ENCODE results near the gene BUB1B.

- TF ChIP-seq, protein P1, sequence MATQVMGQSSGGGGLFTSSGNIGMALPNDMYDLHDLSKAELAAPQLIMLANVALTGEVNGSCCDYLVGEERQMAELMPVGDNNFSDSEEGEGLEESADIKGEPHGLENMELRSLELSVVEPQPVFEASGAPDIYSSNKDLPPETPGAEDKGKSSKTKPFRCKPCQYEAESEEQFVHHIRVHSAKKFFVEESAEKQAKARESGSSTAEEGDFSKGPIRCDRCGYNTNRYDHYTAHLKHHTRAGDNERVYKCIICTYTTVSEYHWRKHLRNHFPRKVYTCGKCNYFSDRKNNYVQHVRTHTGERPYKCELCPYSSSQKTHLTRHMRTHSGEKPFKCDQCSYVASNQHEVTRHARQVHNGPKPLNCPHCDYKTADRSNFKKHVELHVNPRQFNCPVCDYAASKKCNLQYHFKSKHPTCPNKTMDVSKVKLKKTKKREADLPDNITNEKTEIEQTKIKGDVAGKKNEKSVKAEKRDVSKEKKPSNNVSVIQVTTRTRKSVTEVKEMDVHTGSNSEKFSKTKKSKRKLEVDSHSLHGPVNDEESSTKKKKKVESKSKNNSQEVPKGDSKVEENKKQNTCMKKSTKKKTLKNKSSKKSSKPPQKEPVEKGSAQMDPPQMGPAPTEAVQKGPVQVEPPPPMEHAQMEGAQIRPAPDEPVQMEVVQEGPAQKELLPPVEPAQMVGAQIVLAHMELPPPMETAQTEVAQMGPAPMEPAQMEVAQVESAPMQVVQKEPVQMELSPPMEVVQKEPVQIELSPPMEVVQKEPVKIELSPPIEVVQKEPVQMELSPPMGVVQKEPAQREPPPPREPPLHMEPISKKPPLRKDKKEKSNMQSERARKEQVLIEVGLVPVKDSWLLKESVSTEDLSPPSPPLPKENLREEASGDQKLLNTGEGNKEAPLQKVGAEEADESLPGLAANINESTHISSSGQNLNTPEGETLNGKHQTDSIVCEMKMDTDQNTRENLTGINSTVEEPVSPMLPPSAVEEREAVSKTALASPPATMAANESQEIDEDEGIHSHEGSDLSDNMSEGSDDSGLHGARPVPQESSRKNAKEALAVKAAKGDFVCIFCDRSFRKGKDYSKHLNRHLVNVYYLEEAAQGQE (IDR thresholded peaks at IDR 0.05; ENCODE audit: low read depth): no peak
- TF ChIP-seq CREB1 (IDR thresholded peaks at IDR 0.05; ENCODE audit: low read depth) (no peak), EP300 (IDR thresholded peaks at IDR 0.05; ENCODE audit: borderline replicate concordance) (no peak), MAX (IDR thresholded peaks at IDR 0.05) (no peak), YY1 (IDR thresholded peaks at IDR 0.05; ENCODE audit: low read depth) (no peak), EGR1 (IDR thresholded peaks at IDR 0.05) (no peak), USF1 (IDR thresholded peaks at IDR 0.05) (no peak), ZBTB7A (IDR thresholded peaks at IDR 0.05; ENCODE audit: low read depth) (no peak), RAD21 (IDR thresholded peaks at IDR 0.05; ENCODE audit: low read depth) (no peak), TAF1 (IDR thresholded peaks at IDR 0.05; ENCODE audit: low read depth) (no peak), CEBPB (IDR thresholded peaks at IDR 0.05) (no peak), FOXM1 (IDR thresholded peaks at IDR 0.05; ENCODE audit: borderline replicate concordance, low read depth) (no peak), TEAD4 (IDR thresholded peaks at IDR 0.05) (no peak), TCF12 (IDR thresholded peaks at IDR 0.05; ENCODE audit: low read depth) (no peak)
Observed at GRCh38 chr15:40114218-40114617, 46.7 kb upstream of the BUB1B start.
